Stimulated activated CD4-positive, alpha-beta T cell treated with anti-CD3 and anti-CD28 coated beads, Interleukin-12 subunit alpha, Interleukin-12 subunit beta, amount 100 ng/mL, for 24 hours (primary cell): ENCODE results near the gene PTPRA.
"Not testable (repeated sequence)": the region's sequence is repeated elsewhere in the genome, so short reads cannot be mapped to it uniquely, and the experiment has no call there.

Experiments used
- DNase-seq, 2 experiments: peaks; one replicate each; pipeline ENCODE4 v3.0.0-alpha.2; 2020; ENCODE audit warnings: low read depth in 2 of 2

PTPRA gene

DNA sequence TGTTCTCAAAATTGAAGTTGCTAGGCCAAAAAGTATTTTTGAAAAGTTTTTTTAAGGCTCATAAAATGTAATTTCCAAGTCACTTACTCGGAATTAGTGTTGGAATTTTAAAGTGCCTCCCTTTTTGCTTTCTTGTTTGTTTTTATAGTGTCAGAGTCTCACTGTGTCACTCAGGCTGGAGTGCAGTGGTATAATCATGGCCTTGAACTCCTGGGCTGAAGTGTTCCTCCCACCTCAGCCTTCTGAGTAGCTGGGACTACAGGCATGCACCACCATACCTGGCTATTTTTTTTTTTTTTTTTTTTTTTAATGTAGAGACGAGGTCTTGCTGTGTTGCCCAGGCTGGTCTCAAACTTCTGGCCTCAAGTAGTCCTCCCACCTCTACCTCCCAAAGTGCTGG lies 130.1 kb downstream of the PTPRA start:
- no peak for DNase-seq

DNA sequence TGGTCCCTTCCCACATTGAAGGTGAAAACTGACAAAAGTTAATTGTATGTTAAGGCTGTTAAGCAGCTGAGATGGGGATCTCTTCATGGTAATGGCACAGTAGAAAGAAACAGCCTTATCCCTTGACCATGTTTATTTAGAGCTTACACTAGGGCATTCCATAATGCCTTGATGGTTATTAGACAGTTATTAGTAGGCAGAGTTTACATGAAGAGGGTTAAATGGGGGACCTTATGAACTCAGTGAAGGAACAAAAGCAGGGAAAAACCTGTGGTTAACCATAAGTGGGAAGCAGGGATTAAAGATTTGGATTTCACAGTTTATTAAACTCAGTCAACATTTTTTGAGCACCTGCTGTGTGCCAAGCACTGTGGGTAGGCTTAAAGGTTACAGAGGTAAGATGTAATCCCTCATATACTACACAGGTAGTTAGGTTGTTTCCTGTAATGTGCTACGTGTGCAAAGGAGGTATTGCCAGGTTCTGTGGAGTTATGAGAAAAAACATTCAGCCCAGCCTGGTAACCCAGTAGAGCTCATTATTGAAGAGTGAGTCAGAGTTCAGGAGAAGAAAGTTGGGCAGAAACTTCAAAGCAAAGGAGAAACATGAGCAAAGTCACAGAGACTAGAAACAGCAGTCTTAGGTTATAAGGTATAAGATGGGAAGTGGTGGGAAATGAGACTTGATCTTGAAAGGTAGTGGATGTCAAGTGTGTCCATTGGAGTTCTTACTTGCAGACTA lies 137.9 kb downstream of the PTPRA start:
- DNase-seq = no peak

DNA sequence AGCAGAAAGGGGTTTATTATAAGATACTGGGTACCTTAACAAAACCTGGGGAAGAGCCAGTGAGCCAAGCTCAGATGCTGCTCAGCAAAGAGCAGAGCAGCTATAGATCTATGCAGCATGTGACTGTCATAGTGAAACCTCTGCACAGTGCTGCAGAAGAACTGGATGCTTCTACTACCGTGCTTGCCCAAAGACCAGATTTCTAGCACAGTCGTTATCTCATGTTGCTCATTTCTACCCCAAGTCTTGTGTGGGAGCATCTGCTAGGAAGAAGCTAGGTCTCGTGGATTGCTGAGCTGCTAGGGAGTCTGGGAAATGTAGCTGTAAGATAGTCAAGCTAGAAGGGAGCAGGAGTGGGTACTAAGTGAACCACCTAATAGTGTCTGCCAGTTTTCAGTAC lies 138.5 kb downstream of the PTPRA start:
- DNase-seq = no peak

DNA sequence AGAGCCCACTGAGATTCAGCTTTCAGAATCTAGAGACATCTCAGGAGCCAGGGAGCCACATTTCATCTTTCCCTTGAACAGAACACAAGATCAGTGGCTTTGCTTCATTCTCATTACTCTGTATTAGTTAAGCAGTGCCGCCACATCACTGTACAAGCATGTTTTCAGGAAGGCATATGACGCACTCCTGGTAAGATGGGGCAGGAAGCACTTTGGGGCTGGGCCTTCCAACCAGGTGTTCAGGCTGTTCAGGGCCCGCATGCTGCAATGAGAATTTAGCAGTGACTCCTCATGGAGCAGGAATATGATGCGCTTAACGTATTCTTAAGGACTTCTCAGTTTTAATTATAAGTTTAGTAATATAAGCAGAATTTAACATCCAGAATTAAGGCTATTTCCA lies 140.5 kb downstream of the PTPRA start:
- DNase-seq = no peak

DNA sequence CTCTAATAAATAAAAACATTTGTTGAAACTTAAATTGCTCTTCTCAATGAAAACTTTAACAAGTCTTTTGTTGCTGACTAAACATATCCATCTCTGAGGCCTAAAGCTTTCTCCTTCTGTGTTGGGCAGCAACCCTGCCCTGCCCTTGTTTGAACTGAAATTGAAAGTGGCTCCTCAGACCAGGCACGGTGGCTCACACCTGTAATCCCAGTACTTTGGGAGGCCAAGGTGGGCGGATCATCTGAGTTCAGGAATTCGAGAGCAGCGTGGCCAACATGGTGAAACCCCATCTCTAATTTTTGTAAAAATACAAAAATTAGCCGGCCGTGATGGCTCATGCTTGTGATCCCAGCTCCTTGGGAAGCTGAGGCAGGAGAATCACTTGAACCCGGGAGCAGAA lies 140.9 kb downstream of the PTPRA start:
- DNase-seq = no peak

GRCh38 chr20:3014662-3015061 lies 141.4 kb downstream of the PTPRA start:
- DNase-seq = no peak

- DNase-seq = not testable (repeated sequence)
Observed at GRCh38 chr20:3015302-3015701, 142.0 kb downstream of the PTPRA start.

- DNase-seq = no peak
Observed at GRCh38 chr20:3021327-3021726, 148.0 kb downstream of the PTPRA start.

- no peak for DNase-seq
Observed at GRCh38 chr20:3021777-3022176, 148.5 kb downstream of the PTPRA start.

DNA sequence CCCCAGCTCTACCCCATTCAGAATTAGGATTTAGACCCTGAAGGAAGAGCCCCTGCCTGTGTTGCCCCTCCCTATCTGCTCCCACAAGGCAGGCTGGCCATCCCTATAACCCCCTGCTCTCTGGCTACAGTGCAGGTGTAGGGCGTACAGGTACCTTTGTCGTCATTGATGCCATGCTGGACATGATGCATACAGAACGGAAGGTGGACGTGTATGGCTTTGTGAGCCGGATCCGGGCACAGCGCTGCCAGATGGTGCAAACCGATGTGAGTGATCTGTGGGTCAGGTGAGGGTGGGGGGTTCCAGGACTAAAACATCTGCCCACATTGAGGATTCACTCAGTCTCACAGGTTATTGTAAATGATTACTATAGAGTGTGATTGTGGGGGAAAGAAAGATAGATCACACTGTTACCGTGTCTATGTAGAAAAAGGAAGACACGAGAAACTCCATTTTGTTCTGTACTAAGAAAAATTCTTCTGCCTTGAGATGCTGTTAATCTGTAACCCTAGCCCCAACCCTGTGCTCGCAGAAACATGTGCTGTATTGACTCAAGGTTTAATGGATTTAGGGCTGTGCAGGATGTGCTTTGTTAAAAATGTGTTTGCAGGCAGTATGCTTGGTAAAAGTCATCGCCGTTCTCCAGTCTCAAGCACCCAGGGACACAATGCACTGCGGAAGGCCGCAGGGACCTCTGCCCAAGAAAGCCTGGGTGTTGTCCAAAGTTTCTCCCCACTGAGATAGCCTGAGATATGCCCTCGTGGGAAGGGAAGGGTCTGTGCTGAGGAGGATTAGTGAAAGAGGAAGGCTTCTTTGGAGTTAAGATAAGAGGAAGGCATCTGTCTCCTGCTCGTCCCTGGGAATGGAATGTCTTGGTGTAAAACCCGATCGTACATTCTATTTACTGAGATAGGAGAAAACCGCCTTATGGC lies 149.5 kb downstream of the PTPRA start:
- not testable (repeated sequence) for DNase-seq

DNA sequence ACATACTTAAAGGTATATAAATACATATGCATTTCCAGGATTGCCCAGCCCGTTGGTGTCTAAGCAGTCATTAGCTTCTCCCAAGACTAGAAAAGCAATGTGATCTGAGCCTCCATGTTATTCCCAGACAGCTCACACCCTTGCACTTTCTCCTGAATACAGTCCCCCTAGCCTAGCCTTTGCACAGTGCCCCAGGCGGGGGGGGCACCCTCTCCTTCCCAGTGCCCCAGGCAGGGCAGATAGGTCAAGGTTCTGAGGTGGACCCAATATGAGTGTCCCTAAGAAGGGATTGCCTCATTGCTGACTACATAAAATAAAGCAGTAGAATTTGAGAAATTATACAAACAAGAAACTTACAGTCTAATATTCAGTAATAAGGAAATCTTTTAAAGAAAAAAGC lies 154.7 kb downstream of the PTPRA start:
- no peak for DNase-seq

DNA sequence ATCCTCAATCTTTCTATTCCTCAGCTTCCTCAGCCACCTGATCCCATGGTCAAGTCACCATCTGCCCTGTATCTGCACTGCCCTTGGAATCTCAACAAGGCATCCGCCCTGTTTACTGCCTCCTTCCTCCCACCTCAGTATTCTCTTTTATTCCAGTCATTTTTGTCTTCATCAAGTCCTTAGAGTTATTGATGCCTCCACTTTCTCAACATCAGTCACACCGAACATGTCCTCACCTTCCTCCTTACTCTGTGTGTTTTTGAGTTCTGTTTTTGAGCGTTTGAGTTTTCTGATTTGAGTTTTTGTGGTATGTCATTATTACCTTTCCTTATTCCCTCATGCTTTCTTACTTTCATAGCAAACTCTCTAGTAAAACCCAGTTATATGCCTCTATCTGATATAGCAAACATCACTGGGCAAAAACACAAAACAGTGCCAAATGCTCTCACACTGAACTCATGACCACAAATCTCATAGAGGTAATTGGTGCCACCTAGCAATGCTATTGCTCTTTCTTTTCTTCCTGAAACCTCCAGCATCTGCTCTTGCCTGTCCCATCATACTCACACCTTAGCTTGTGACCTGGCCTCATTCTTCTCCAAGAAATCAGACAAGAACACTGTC lies 158.4 kb downstream of the PTPRA start:
- no peak for DNase-seq

- no peak for DNase-seq
Observed at GRCh38 chr20:3032624-3033023, 159.3 kb downstream of the PTPRA start.

GRCh38 chr20:3037654-3038053 lies 164.4 kb downstream of the PTPRA start:
- no peak for DNase-seq

- DNase-seq = no peak
Observed at GRCh38 chr20:3038454-3038853, 165.2 kb downstream of the PTPRA start.

GRCh38 chr20:3039426-3039825 lies 166.1 kb downstream of the PTPRA start:
- no peak for DNase-seq

DNA sequence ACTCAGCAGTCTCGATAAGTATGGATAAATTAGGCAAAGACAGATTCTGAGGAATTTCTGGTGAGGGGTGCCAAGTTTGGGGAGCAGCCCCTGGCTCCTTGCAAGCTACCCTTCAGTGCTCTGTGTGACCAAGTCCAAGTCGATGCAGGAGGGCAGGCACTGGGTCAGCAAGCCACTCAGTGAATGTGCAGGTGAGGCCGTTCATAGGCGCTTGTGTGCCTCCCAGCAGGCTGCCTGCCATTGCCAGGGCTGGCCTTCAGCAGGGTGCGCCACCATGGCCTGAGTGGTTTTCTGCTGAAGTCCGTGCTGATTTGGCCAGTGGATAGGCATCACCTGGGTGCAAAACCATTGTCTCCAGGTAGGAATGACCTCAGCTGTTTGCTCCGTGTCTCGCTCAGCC lies 166.8 kb downstream of the PTPRA start:
- DNase-seq = no peak

GRCh38 chr20:3041854-3042409 lies 168.7 kb downstream of the PTPRA start:
- DNase-seq = no peak

GRCh38 chr20:3042625-3043024 lies 169.3 kb downstream of the PTPRA start:
- DNase-seq = no peak

GRCh38 chr20:3043322-3043721 lies 170.0 kb downstream of the PTPRA start, which contains the start of gene GNRH2:
Gene GNRH2, plus strand, starts transcription at chr20:3043622. Its CDS starts 793 bp downstream, at chr20:3044415.
- DNase-seq = no peak

- no peak for DNase-seq
Observed at GRCh38 chr20:3044336-3044965, 171.2 kb downstream of the PTPRA start.
